Activated naive CD8-positive, alpha-beta T cell treated with anti-CD3 and anti-CD28 coated beads for 36 hours (primary cell): ENCODE measurements around the gene GDPD5. TPM values are rescaled to one million over a fixed set of nuclear protein-coding genes. Genes with fewer than 3 reads are reported as not detected.

ENCODE experiments used
- DNase-seq: peaks from one replicate; pipeline ENCODE4 v3.0.0; 2021
- H3K27ac Mint-ChIP-seq: one replicate; pipeline ENCODE4 v1.8.0; 2022; ENCODE audit warnings: mild to moderate bottlenecking, moderate library complexity, mixed read lengths
- H3K27me3 Mint-ChIP-seq: one replicate; pipeline ENCODE4 v1.8.0; 2022; ENCODE audit warnings: mild to moderate bottlenecking, mixed read lengths
- H3K36me3 Mint-ChIP-seq: one replicate; pipeline ENCODE4 v1.8.0; 2021; ENCODE audit warnings: mild to moderate bottlenecking, mixed read lengths
- H3K4me1 Mint-ChIP-seq: one replicate; pipeline ENCODE4 v1.8.0; 2021; ENCODE audit warnings: mixed read lengths
- H3K4me3 Mint-ChIP-seq: one replicate; pipeline ENCODE4 v1.8.0; 2022; ENCODE audit warnings: mild to moderate bottlenecking, moderate library complexity, mixed read lengths
- H3K9me3 Mint-ChIP-seq: one replicate; pipeline ENCODE4 v1.8.0; 2022; ENCODE audit warnings: mixed read lengths
- total RNA-seq, 2 experiments: library from RNA; stranded (reverse); gene quantifications; one replicate each; pipeline ENCODE4 v1.2.3, GENCODE V29; 2021

Gene GDPD5
- total RNA-seq, 2 experiments from 2014 or later = 5.9 to 6.6 TPM

GRCh38 chr11:75562836-75563484 lies 37.2 kb upstream of the GDPD5 start:
- H3K4me1 Mint-ChIP-seq = peaks cover 38% of the 10 kb centered on the region
- H3K36me3 Mint-ChIP-seq = no peaks in the 10 kb centered on the region
- peak overlapping the region; percentile 90 for H3K4me3 Mint-ChIP-seq
- H3K9me3 Mint-ChIP-seq = no peaks in the 10 kb centered on the region
- no peaks in the 10 kb centered on the region for H3K27me3 Mint-ChIP-seq
- peak overlapping the region; percentile 92 for H3K27ac Mint-ChIP-seq
- no peak for DNase-seq

- peak; percentile 80 for DNase-seq
- no peaks in the 10 kb centered on the region for H3K36me3 Mint-ChIP-seq
- no peaks in the 10 kb centered on the region for H3K9me3 Mint-ChIP-seq
- peak within 1 kb of the TSS; percentile 92 for H3K27ac Mint-ChIP-seq
- H3K27me3 Mint-ChIP-seq = no peaks in the 10 kb centered on the region
- H3K4me3 Mint-ChIP-seq = peak within 1 kb of the TSS; percentile 90
- H3K4me1 Mint-ChIP-seq = peaks cover 38% of the 10 kb centered on the region
Observed at GRCh38 chr11:75562048-75562835, 36.5 kb upstream of the GDPD5 start, which contains the start of gene SERPINH1. Gene SERPINH1 (plus strand): TSS chr11:75562253. CDS start chr11:75566350, 4,097 bp downstream.

- no peaks in the 10 kb centered on the region for H3K27me3 Mint-ChIP-seq
- peak overlapping the region; percentile 90 for H3K4me3 Mint-ChIP-seq
- peaks cover 38% of the 10 kb centered on the region for H3K4me1 Mint-ChIP-seq
- H3K27ac Mint-ChIP-seq = peak overlapping the region; percentile 92
- DNase-seq = no peak
- no peaks in the 10 kb centered on the region for H3K9me3 Mint-ChIP-seq
- H3K36me3 Mint-ChIP-seq = no peaks in the 10 kb centered on the region
Observed at GRCh38 chr11:75561426-75562047, 35.8 kb upstream of the GDPD5 start.

- DNase-seq = no peak
- Mint-ChIP-seq H3K4me1 (peaks cover 33% of the 10 kb centered on the region), H3K36me3 (no peaks in the 10 kb centered on the region), H3K27ac (no peak overlapping the region), H3K27me3 (no peaks in the 10 kb centered on the region), H3K9me3 (no peaks in the 10 kb centered on the region), H3K4me3 (peak overlapping the region; percentile 90)
Observed at GRCh38 chr11:75560644-75561043, 34.9 kb upstream of the GDPD5 start.

- H3K36me3 Mint-ChIP-seq = no peaks in the 10 kb centered on the region
- no peak overlapping the region for H3K27ac Mint-ChIP-seq
- H3K4me1 Mint-ChIP-seq = peaks cover 20% of the 10 kb centered on the region
- no peak overlapping the region for H3K4me3 Mint-ChIP-seq
- H3K27me3 Mint-ChIP-seq = no peaks in the 10 kb centered on the region
- H3K9me3 Mint-ChIP-seq = no peaks in the 10 kb centered on the region
- no peak for DNase-seq
Observed at GRCh38 chr11:75558939-75559843, 33.5 kb upstream of the GDPD5 start.

GRCh38 chr11:75557666-75558494 lies 32.1 kb upstream of the GDPD5 start:
- DNase-seq = no peak
- H3K27ac Mint-ChIP-seq = no peak overlapping the region
- peaks cover 11% of the 10 kb centered on the region for H3K4me1 Mint-ChIP-seq
- no peaks in the 10 kb centered on the region for H3K27me3 Mint-ChIP-seq
- H3K9me3 Mint-ChIP-seq = no peaks in the 10 kb centered on the region
- H3K4me3 Mint-ChIP-seq = no peak overlapping the region
- H3K36me3 Mint-ChIP-seq = no peaks in the 10 kb centered on the region

GRCh38 chr11:75556275-75556674 lies 30.5 kb upstream of the GDPD5 start:
- no peak overlapping the region for H3K27ac Mint-ChIP-seq
- H3K4me1 Mint-ChIP-seq = peaks cover 4% of the 10 kb centered on the region
- no peaks in the 10 kb centered on the region for H3K9me3 Mint-ChIP-seq
- DNase-seq = no peak
- no peaks in the 10 kb centered on the region for H3K27me3 Mint-ChIP-seq
- H3K36me3 Mint-ChIP-seq = no peaks in the 10 kb centered on the region
- no peak overlapping the region for H3K4me3 Mint-ChIP-seq

- Mint-ChIP-seq H3K4me3 (no peak overlapping the region), H3K9me3 (no peaks in the 10 kb centered on the region), H3K27ac (no peak overlapping the region), H3K4me1 (no peaks in the 10 kb centered on the region), H3K36me3 (no peaks in the 10 kb centered on the region), H3K27me3 (no peaks in the 10 kb centered on the region)
- no peak for DNase-seq
Observed at GRCh38 chr11:75555079-75555811, 29.5 kb upstream of the GDPD5 start.

- Mint-ChIP-seq H3K4me3 (no peak overlapping the region), H3K9me3 (no peaks in the 10 kb centered on the region), H3K4me1 (no peaks in the 10 kb centered on the region), H3K27ac (no peak overlapping the region), H3K36me3 (no peaks in the 10 kb centered on the region), H3K27me3 (no peaks in the 10 kb centered on the region)
- no peak for DNase-seq
Observed at GRCh38 chr11:75554258-75555022, 28.7 kb upstream of the GDPD5 start.

GRCh38 chr11:75553889-75554257 lies 28.1 kb upstream of the GDPD5 start:
- Mint-ChIP-seq H3K36me3 (no peaks in the 10 kb centered on the region), H3K4me1 (no peaks in the 10 kb centered on the region), H3K9me3 (no peaks in the 10 kb centered on the region), H3K4me3 (no peak overlapping the region), H3K27ac (no peak overlapping the region), H3K27me3 (no peaks in the 10 kb centered on the region)
- DNase-seq = no peak

- no peaks in the 10 kb centered on the region for H3K4me1 Mint-ChIP-seq
- no peaks in the 10 kb centered on the region for H3K36me3 Mint-ChIP-seq
- no peaks in the 10 kb centered on the region for H3K9me3 Mint-ChIP-seq
- H3K27ac Mint-ChIP-seq = no peak overlapping the region
- no peaks in the 10 kb centered on the region for H3K27me3 Mint-ChIP-seq
- no peak overlapping the region for H3K4me3 Mint-ChIP-seq
- no peak for DNase-seq
Observed at GRCh38 chr11:75553182-75553581, 27.4 kb upstream of the GDPD5 start.

GRCh38 chr11:75549370-75549958 lies 23.7 kb upstream of the GDPD5 start:
- Mint-ChIP-seq H3K4me1 (peaks cover 3% of the 10 kb centered on the region), H3K9me3 (no peaks in the 10 kb centered on the region), H3K27ac (peak overlapping the region; percentile 30), H3K4me3 (no peak overlapping the region), H3K27me3 (peaks cover 3% of the 10 kb centered on the region), H3K36me3 (no peaks in the 10 kb centered on the region)
- DNase-seq = no peak
